HCT116 (cell line): ENCODE measurements around the gene CACNA2D3. TPM values are rescaled to one million over a fixed set of nuclear protein-coding genes. Genes with fewer than 3 reads are reported as not detected.

Source experiments
- ATAC-seq: fragments of 200-7000 bp; cut with Tn5 transposase; 2 replicates; pipeline ENCODE4 v1.9.1; 2020; ENCODE audit warnings: mild to moderate bottlenecking, moderate library complexity
- BruUV-seq: library from RNA; stranded (reverse); fragments of 400-500 nt; replicated peaks from 2 replicates; lab custom pipeline; 2021; lab: Mats Ljungman, UMichigan
- CTCF ChIA-PET: fragments of 300-600 bp; sonication (Branson Sonifier 250); formaldehyde crosslinking; loops from one replicate; lab custom pipeline; 2021; ENCODE audit warnings: antibody characterized with exemption; lab: Charles Lee
- POLR2A ChIA-PET: fragments of 300-600, 350-600 bp; sonication (Branson Sonifier 250); formaldehyde crosslinking; loops from one replicate; lab custom pipeline; 2021; ENCODE audit warnings: antibody characterized with exemption; lab: Charles Lee
- RAD21 ChIA-PET, 2 experiments: fragments of 300-600 bp; sonication (Branson Sonifier 250); formaldehyde crosslinking; loops; one replicate each; lab custom pipeline; 2023; ENCODE audit warnings: low total read pairs in 2 of 2; ENCODE audit not compliant: uncharacterized antibody in 2 of 2, unreplicated experiment in 2 of 2, low non-redundant PET in 1 of 2; lab: Charles Lee
- DNase-seq: peaks from one replicate; pipeline ENCODE4 v3.0.0-alpha.2; 2010; ENCODE audit warnings: low read depth, low spot score
- H2AFZ ChIP-seq: fragments of 200-600 bp; shearing (Covaris generic), sonication (generic); 2 replicates; pipeline ENCODE4 v1.6.1; 2017; ENCODE audit warnings: low read depth, mixed run types, mixed read lengths, antibody characterized with exemption, low read length; ENCODE audit not compliant: poor library complexity, severe bottlenecking
- H3K27ac ChIP-seq: 2 replicates; pipeline ENCODE4 v1.5.1; 2012; ENCODE audit warnings: low read depth, low read length
- H3K27me3 ChIP-seq: fragments of 200-600 bp; sonication (generic); 2 replicates; pipeline ENCODE4 v1.6.1; 2016; ENCODE audit warnings: mixed run types, low read length, mixed read lengths; ENCODE audit not compliant: insufficient read depth
- H3K36me3 ChIP-seq, 2 experiments: fragments of 200-500 bp in 1 of 2; fragments of 200-600 bp in 1 of 2; sonication (Bioruptor generic) in 1 of 2; sonication (generic) in 1 of 2; 2 replicates each; pipeline versions ENCODE4 v1.5.1 to v1.6.1; 2014 to 2016; ENCODE audit warnings: low read length in 2 of 2, inconsistent platforms in 1 of 2, mixed read lengths in 1 of 2, mixed run types in 1 of 2; ENCODE audit not compliant: insufficient read depth in 2 of 2, control insufficient read depth in 1 of 2
- H3K4me1 ChIP-seq, 2 experiments: fragments of 200-600 bp in 1 of 2; sonication (generic) in 1 of 2; 2 replicates each; pipeline versions ENCODE4 v1.5.1 to v1.6.1; 2012 to 2017; ENCODE audit warnings: low read length in 2 of 2, inconsistent platforms in 1 of 2, mild to moderate bottlenecking in 1 of 2, mixed read lengths in 1 of 2, mixed run types in 1 of 2, moderate library complexity in 1 of 2; ENCODE audit not compliant: insufficient read depth in 2 of 2, control insufficient read depth in 1 of 2
- H3K4me2 ChIP-seq: fragments of 200-600 bp; sonication (generic); 2 replicates; pipeline ENCODE4 v1.6.1; 2017; ENCODE audit warnings: mixed run types, low read length, mixed read lengths
- H3K4me3 ChIP-seq, 2 experiments: fragments of 200-600 bp in 1 of 2; sonication (generic) in 1 of 2; replicated peaks in 1 of 2; 2 replicates each; pipeline ENCODE4 v1.5.1; 2011 to 2016; ENCODE audit warnings: low read length in 2 of 2, control low read depth in 1 of 2, low read depth in 1 of 2, mild to moderate bottlenecking in 1 of 2, mixed read lengths in 1 of 2, mixed run types in 1 of 2
- H3K79me2 ChIP-seq: fragments of 200-600 bp; sonication (generic); 2 replicates; pipeline ENCODE4 v1.6.1; 2017; ENCODE audit warnings: mild to moderate bottlenecking, mixed run types, low read length, moderate library complexity, mixed read lengths; ENCODE audit not compliant: insufficient read depth
- H3K9ac ChIP-seq: fragments of 200-600 bp; sonication (generic); 2 replicates; pipeline ENCODE4 v1.6.1; 2016; ENCODE audit warnings: low read length, mixed read lengths
- H3K9me2 ChIP-seq: fragments of 200-600 bp; sonication (generic), shearing (Covaris generic); 2 replicates; pipeline ENCODE4 v1.6.1; 2017; ENCODE audit warnings: mixed run types, mild to moderate bottlenecking, moderate library complexity; ENCODE audit not compliant: insufficient read depth
- H3K9me3 ChIP-seq, 2 experiments: fragments of 200-500 bp in 1 of 2; fragments of 200-600 bp in 1 of 2; sonication (Bioruptor generic) in 1 of 2; sonication (generic) in 1 of 2; 2 replicates each; pipeline ENCODE4 v1.6.1; 2014 to 2017; ENCODE audit warnings: low read length in 2 of 2, mixed read lengths in 2 of 2, inconsistent platforms in 1 of 2, low read depth in 1 of 2, mild to moderate bottlenecking in 1 of 2, mixed run types in 1 of 2, moderate library complexity in 1 of 2; ENCODE audit not compliant: control insufficient read depth in 1 of 2, insufficient read depth in 1 of 2
- H4K20me1 ChIP-seq: fragments of 200-600 bp; sonication (generic), shearing (Covaris generic); 2 replicates; pipeline ENCODE4 v1.6.1; 2017; ENCODE audit warnings: mixed run types, mild to moderate bottlenecking, moderate library complexity; ENCODE audit not compliant: insufficient read depth
- ATF3 ChIP-seq: IDR thresholded peaks from 2 replicates; pipeline ENCODE4 v1.6.1; 2012
- CEBPB ChIP-seq: IDR thresholded peaks from 2 replicates; pipeline ENCODE4 v1.6.1; 2012; ENCODE audit warnings: low read depth
- EGR1 ChIP-seq: IDR thresholded peaks from 2 replicates; pipeline ENCODE4 v1.6.1; 2012; ENCODE audit warnings: low read depth
- ELF1 ChIP-seq: IDR thresholded peaks from 2 replicates; pipeline ENCODE4 v1.6.1; 2012; ENCODE audit warnings: low read depth, borderline replicate concordance
- EZH2 ChIP-seq: fragments of 200-600 bp; sonication (generic); IDR thresholded peaks from 2 replicates; pipeline ENCODE4 v1.6.1; 2017; ENCODE audit warnings: antibody characterized with exemption, mixed run types
- EZH2phosphoT487 ChIP-seq: fragments of 200-600 bp; IDR thresholded peaks from 2 replicates; pipeline ENCODE4 v1.6.1; 2018; ENCODE audit warnings: antibody characterized with exemption, borderline replicate concordance
- FOSL1 ChIP-seq: IDR thresholded peaks from 2 replicates; pipeline ENCODE4 v1.6.1; 2012; ENCODE audit warnings: low read depth
- JUND ChIP-seq: IDR thresholded peaks from 2 replicates; pipeline ENCODE4 v1.6.1; 2012
- POLR2AphosphoS5 ChIP-seq: IDR thresholded peaks from 2 replicates; pipeline ENCODE4 v1.6.1; 2011; ENCODE audit warnings: mild to moderate bottlenecking, low read depth, low read length, moderate library complexity
- RAD21 ChIP-seq: IDR thresholded peaks from 2 replicates; pipeline ENCODE4 v1.6.1; 2012; ENCODE audit warnings: low read depth, mild to moderate bottlenecking
- REST ChIP-seq: IDR thresholded peaks from 2 replicates; pipeline ENCODE4 v1.6.1; 2012; ENCODE audit warnings: low read depth
- SP1 ChIP-seq: IDR thresholded peaks from 2 replicates; pipeline ENCODE4 v1.6.1; 2012; ENCODE audit warnings: low read depth
- SRF ChIP-seq: IDR thresholded peaks from 2 replicates; pipeline ENCODE4 v1.6.1; 2012; ENCODE audit warnings: low read depth
- TCF7L2 ChIP-seq: IDR thresholded peaks from 2 replicates; pipeline ENCODE4 v1.7.0; 2011; ENCODE audit warnings: borderline replicate concordance, inconsistent platforms; ENCODE audit not compliant: insufficient read depth, insufficient read length; ENCODE audit errors: extremely low read depth
- YY1 ChIP-seq: IDR thresholded peaks from 2 replicates; pipeline ENCODE4 v1.6.1; 2011; ENCODE audit warnings: low read length, low read depth, moderate library complexity, mild to moderate bottlenecking; ENCODE audit not compliant: insufficient replicate concordance; ENCODE audit errors: extremely low read depth
- ZBTB33 ChIP-seq: IDR thresholded peaks from 2 replicates; pipeline ENCODE4 v1.6.1; 2011; ENCODE audit warnings: mild to moderate bottlenecking, low read length, moderate library complexity; ENCODE audit not compliant: insufficient replicate concordance; ENCODE audit errors: extremely low read depth
- ZFX ChIP-seq: fragments of 450-650 bp; IDR thresholded peaks from 2 replicates; pipeline ENCODE4 v1.6.1; 2017
- ZNF274 ChIP-seq: fragments of 200-500 bp; sonication (Bioruptor generic); IDR thresholded peaks from 2 replicates; pipeline ENCODE4 v1.6.1; 2014; ENCODE audit warnings: mild to moderate bottlenecking, low read depth, low read length, inconsistent platforms
- intact Hi-C: fragments of 100-400 bp; cut with micrococcal nuclease; formaldehyde crosslinking; loops from 2 replicates; pipeline ENCODE4 v1.10.0; 2022
- total RNA-seq: library from RNA; stranded (reverse); gene quantifications from one replicate; pipeline ENCODE4 v1.2.1, GENCODE V29; 2021; ENCODE audit not compliant: unreplicated experiment
- TF ChIP-seq, protein P1 (sequence below): IDR thresholded peaks from 2 replicates; pipeline ENCODE4 v1.6.1; 2012

Gene CACNA2D3
- total RNA-seq, 1 experiment from 2014 or later: 0.20 TPM

- Histone ChIP-seq H3K27ac (no peak overlapping the region), H4K20me1 (no peaks in the 10 kb centered on the region), H2AFZ (no peak overlapping the region), H3K4me1 (no peaks in the 10 kb centered on the region), H3K27me3 (no peaks in the 10 kb centered on the region), H3K9me2 (no peaks in the 10 kb centered on the region), H3K9ac (no peak overlapping the region), H3K4me2 (no peak overlapping the region), H3K9me3 (peaks cover 0 to 16% of the 10 kb centered on the region in 2 experiments; a peak in 1 of 4 replicates), H3K36me3 (no peaks in the 10 kb centered on the region), H3K4me3 (no peak overlapping the region), H3K79me2 (no peaks in the 10 kb centered on the region)
- BruUV-seq: no TSS peak
- DNase-seq: no peak
- ChIA-PET POLR2A (no interaction called here), RAD21 (no interaction called here), CTCF (no interaction called here)
- no peak for ATAC-seq
- intact Hi-C loops: no loop called here
- TF ChIP-seq, protein P1, sequence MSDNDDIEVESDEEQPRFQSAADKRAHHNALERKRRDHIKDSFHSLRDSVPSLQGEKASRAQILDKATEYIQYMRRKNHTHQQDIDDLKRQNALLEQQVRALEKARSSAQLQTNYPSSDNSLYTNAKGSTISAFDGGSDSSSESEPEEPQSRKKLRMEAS: no peak
- no peak for TF ChIP-seq ZFX
- TF ChIP-seq REST: no peak
- TF ChIP-seq ATF3: no peak
- no peak for TF ChIP-seq TCF7L2
- no peak for TF ChIP-seq FOSL1
- no peak for TF ChIP-seq SRF
- TF ChIP-seq ZBTB33: no peak
- no peak for TF ChIP-seq RAD21
- TF ChIP-seq EGR1: no peak
- no peak for TF ChIP-seq CEBPB
- no peak for TF ChIP-seq JUND
- TF ChIP-seq EZH2: no peak
- no peak for TF ChIP-seq ZNF274
- no peak for TF ChIP-seq YY1
- TF ChIP-seq POLR2AphosphoS5: no peak
- TF ChIP-seq SP1: no peak
- no peak for TF ChIP-seq ELF1
- no peak for TF ChIP-seq EZH2phosphoT487
Measured at GRCh38 chr3:55030938-55031337, 908.6 kb downstream of the CACNA2D3 start.
